Mesendoderm (in vitro differentiated cells): ENCODE data around the gene C5orf15.

Source experiments
- DNase-seq: peaks from one replicate; pipeline ENCODE4 v3.0.0; 2013
- H2AK5ac ChIP-seq: 2 replicates; pipeline ENCODE4 v1.6.1; 2013; ENCODE audit warnings: low read length, inconsistent platforms
- H2BK120ac ChIP-seq: 2 replicates; pipeline ENCODE4 v1.6.1; 2013; ENCODE audit warnings: low read depth, mild to moderate bottlenecking, low read length, moderate library complexity, mixed read lengths
- H2BK15ac ChIP-seq: replicated peaks from 2 replicates; pipeline ENCODE4 v1.6.1; 2013; ENCODE audit warnings: low read depth, mild to moderate bottlenecking, moderate library complexity
- H2BK5ac ChIP-seq: 2 replicates; pipeline ENCODE4 v1.6.1; 2013; ENCODE audit warnings: low read length, inconsistent platforms
- H3K18ac ChIP-seq: 2 replicates; pipeline ENCODE4 v1.6.1; 2013; ENCODE audit warnings: mild to moderate bottlenecking, low read length, mixed read lengths
- H3K23ac ChIP-seq: one replicate; pipeline ENCODE4 v1.6.1; 2013; ENCODE audit warnings: low read length
- H3K27ac ChIP-seq: 2 replicates; pipeline ENCODE4 v1.5.1; 2013; ENCODE audit warnings: low read depth, mild to moderate bottlenecking, inconsistent platforms, low read length, moderate library complexity
- H3K27me3 ChIP-seq: 2 replicates; pipeline ENCODE4 v1.6.1; 2013; ENCODE audit warnings: low read length, control low read depth, mild to moderate bottlenecking, inconsistent platforms; ENCODE audit not compliant: insufficient read depth, poor library complexity
- H3K36me3 ChIP-seq: 2 replicates; pipeline ENCODE4 v1.6.1; 2013; ENCODE audit warnings: low read length, inconsistent platforms; ENCODE audit not compliant: control insufficient read depth, insufficient read depth
- H3K4ac ChIP-seq: one replicate; pipeline ENCODE4 v1.6.1; 2013; ENCODE audit warnings: low read depth, mild to moderate bottlenecking, low read length, moderate library complexity
- H3K4me1 ChIP-seq: 2 replicates; pipeline ENCODE4 v1.6.1; 2013; ENCODE audit warnings: low read depth, low read length, inconsistent platforms; ENCODE audit not compliant: control insufficient read depth
- H3K4me2 ChIP-seq: 2 replicates; pipeline ENCODE4 v1.6.1; 2013; ENCODE audit warnings: low read length
- H3K4me3 ChIP-seq: 2 replicates; pipeline ENCODE4 v1.5.1; 2013; ENCODE audit warnings: mild to moderate bottlenecking, low read length
- H3K56ac ChIP-seq: one replicate; pipeline ENCODE4 v1.6.1; 2013; ENCODE audit warnings: low read length
- H3K79me1 ChIP-seq: 2 replicates; pipeline ENCODE4 v1.6.1; 2013; ENCODE audit warnings: low read length, inconsistent platforms
- H3K79me2 ChIP-seq: 2 replicates; pipeline ENCODE4 v1.6.1; 2013; ENCODE audit warnings: mild to moderate bottlenecking, low read length; ENCODE audit not compliant: control insufficient read depth, insufficient read depth
- H3K9ac ChIP-seq: 2 replicates; pipeline ENCODE4 v1.6.1; 2013; ENCODE audit warnings: low read length, inconsistent platforms
- H4K5ac ChIP-seq: one replicate; pipeline ENCODE4 v1.6.1; 2013; ENCODE audit warnings: low read length
- H4K8ac ChIP-seq: one replicate; pipeline ENCODE4 v1.6.1; 2013; ENCODE audit warnings: low read depth, mild to moderate bottlenecking, control low read depth, low read length, moderate library complexity
- WGBS: extraction: QIAGEN DNeasy Blood & Tissue Kit; methylation state at CpG from one replicate; pipeline ENCODE4 v1.1.7; 2013; ENCODE audit warnings: low lambda C conversion rate, missing lambda C conversion rate; ENCODE audit not compliant: insufficient coverage; ENCODE audit errors: extremely low coverage; 5-methylcytosine and 5-hydroxymethylcytosine counted together

Gene C5orf15

GRCh38 chr5:133909603-133910002, 58.8 kb downstream of the C5orf15 start:
- Histone ChIP-seq H3K27ac (no peak overlapping the region), H2BK120ac (no peak overlapping the region), H3K18ac (no peak overlapping the region), H3K23ac (no peak overlapping the region), H3K4ac (no peak overlapping the region), H3K79me1 (no peaks in the 10 kb centered on the region), H4K8ac (no peak overlapping the region), H3K4me3 (no peak overlapping the region), H3K36me3 (no peaks in the 10 kb centered on the region), H3K9ac (no peak overlapping the region), H4K5ac (no peak overlapping the region), H3K4me1 (no peaks in the 10 kb centered on the region), H3K79me2 (no peaks in the 10 kb centered on the region), H3K4me2 (no peak overlapping the region), H3K27me3 (no peaks in the 10 kb centered on the region), H2BK5ac (no peak overlapping the region), H3K56ac (no peak overlapping the region), H2AK5ac (no peak overlapping the region), H2BK15ac (no peak overlapping the region)
- no CpG with 5 or more reads among the region's 4 CpGs for WGBS
- no peak for DNase-seq

GRCh38 chr5:133907075-133907474, 61.4 kb downstream of the C5orf15 start:
- no peaks in the 10 kb centered on the region for H3K79me1 ChIP-seq
- H3K9ac ChIP-seq = no peak overlapping the region
- H4K5ac ChIP-seq = no peak overlapping the region
- H3K4ac ChIP-seq = no peak overlapping the region
- no peak overlapping the region for H2BK5ac ChIP-seq
- WGBS = no CpG with 5 or more reads among the region's 9 CpGs
- H3K36me3 ChIP-seq = no peaks in the 10 kb centered on the region
- H4K8ac ChIP-seq = no peak overlapping the region
- no peak overlapping the region for H3K18ac ChIP-seq
- H3K4me1 ChIP-seq = no peaks in the 10 kb centered on the region
- H3K27me3 ChIP-seq = no peaks in the 10 kb centered on the region
- H3K4me2 ChIP-seq = no peak overlapping the region
- H3K4me3 ChIP-seq = no peak overlapping the region
- no peak overlapping the region for H2AK5ac ChIP-seq
- H3K23ac ChIP-seq = no peak overlapping the region
- H3K56ac ChIP-seq = no peak overlapping the region
- no peak overlapping the region for H3K27ac ChIP-seq
- DNase-seq = no peak
- no peak overlapping the region for H2BK120ac ChIP-seq
- H3K79me2 ChIP-seq = no peaks in the 10 kb centered on the region
- H2BK15ac ChIP-seq = no peak overlapping the region

- Histone ChIP-seq H3K4me2 (no peak overlapping the region), H2BK15ac (no peak overlapping the region), H3K4me3 (no peak overlapping the region), H3K18ac (no peak overlapping the region), H3K56ac (no peak overlapping the region), H4K8ac (no peak overlapping the region), H3K27ac (no peak overlapping the region), H2BK5ac (no peak overlapping the region), H3K27me3 (no peaks in the 10 kb centered on the region), H3K4ac (no peak overlapping the region), H2BK120ac (no peak overlapping the region), H4K5ac (no peak overlapping the region), H3K9ac (no peak overlapping the region), H2AK5ac (no peak overlapping the region), H3K4me1 (no peaks in the 10 kb centered on the region), H3K79me1 (no peaks in the 10 kb centered on the region), H3K23ac (no peak overlapping the region), H3K36me3 (no peaks in the 10 kb centered on the region), H3K79me2 (no peaks in the 10 kb centered on the region)
- no CpG with 5 or more reads among the region's 6 CpGs for WGBS
- DNase-seq = no peak
Observed at GRCh38 chr5:133906303-133906702, 62.1 kb downstream of the C5orf15 start.
